AG10803 (cell line): ENCODE data around the gene DDX54.
A peak's percentile ranks its signal among the peaks of the same experiment; 100 is the strongest.

Source experiments
- DNase-seq: peaks from one replicate; pipeline ENCODE4 v3.0.0; 2010; ENCODE audit warnings: low read depth
- H3K4me3 ChIP-seq: 2 replicates; pipeline ENCODE4 v1.5.1; 2011; ENCODE audit warnings: mild to moderate bottlenecking, low read length, control low read depth
- TF ChIP-seq, protein P1 (sequence below): conservative IDR thresholded peaks from 2 replicates; pipeline ENCODE4 v1.5.1; 2011; ENCODE audit warnings: mild to moderate bottlenecking, low read length, control low read depth, inconsistent platforms

Gene DDX54

DNA sequence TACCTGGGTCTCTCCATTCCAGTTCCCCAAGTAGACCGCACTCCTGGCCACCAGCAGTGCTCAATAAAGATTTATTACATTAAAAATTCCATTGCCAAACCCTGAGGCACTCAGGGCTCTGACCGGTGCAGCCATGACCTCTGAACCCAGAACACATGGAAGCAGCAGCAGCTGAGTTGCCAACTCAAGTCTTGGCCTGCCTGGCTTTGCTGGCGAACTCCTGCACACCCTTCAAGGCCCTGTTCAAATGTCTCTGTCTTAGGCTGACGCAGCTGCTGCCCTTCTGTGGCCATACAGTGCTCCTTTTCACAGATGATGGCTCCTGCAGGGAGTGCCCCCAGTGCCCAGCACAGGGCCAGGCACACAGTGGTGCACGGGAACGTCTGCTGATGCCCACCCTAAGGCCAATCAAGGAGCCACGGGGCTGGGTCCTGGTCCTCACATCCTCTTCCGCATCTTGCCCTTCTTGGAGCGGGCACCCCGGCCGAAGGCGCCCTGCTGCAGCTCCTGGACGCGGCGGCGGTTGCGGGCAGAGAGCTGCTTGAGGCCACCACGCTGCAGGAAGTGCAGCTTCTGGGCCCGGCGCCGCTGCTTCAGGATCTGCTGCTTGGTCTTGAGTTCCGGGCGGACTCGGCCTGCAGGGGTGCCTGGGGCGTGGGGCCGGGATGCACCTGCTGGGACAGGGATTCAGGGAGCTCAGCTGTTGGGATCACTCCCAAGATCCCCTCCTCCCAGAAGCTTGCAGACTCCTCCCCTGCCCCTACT is 26.7 kb downstream of the DDX54 start:
- TF ChIP-seq, protein P1, sequence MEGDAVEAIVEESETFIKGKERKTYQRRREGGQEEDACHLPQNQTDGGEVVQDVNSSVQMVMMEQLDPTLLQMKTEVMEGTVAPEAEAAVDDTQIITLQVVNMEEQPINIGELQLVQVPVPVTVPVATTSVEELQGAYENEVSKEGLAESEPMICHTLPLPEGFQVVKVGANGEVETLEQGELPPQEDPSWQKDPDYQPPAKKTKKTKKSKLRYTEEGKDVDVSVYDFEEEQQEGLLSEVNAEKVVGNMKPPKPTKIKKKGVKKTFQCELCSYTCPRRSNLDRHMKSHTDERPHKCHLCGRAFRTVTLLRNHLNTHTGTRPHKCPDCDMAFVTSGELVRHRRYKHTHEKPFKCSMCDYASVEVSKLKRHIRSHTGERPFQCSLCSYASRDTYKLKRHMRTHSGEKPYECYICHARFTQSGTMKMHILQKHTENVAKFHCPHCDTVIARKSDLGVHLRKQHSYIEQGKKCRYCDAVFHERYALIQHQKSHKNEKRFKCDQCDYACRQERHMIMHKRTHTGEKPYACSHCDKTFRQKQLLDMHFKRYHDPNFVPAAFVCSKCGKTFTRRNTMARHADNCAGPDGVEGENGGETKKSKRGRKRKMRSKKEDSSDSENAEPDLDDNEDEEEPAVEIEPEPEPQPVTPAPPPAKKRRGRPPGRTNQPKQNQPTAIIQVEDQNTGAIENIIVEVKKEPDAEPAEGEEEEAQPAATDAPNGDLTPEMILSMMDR, result no peak
- H3K4me3 ChIP-seq, result no peak overlapping the region
- DNase-seq, result no peak

DNA sequence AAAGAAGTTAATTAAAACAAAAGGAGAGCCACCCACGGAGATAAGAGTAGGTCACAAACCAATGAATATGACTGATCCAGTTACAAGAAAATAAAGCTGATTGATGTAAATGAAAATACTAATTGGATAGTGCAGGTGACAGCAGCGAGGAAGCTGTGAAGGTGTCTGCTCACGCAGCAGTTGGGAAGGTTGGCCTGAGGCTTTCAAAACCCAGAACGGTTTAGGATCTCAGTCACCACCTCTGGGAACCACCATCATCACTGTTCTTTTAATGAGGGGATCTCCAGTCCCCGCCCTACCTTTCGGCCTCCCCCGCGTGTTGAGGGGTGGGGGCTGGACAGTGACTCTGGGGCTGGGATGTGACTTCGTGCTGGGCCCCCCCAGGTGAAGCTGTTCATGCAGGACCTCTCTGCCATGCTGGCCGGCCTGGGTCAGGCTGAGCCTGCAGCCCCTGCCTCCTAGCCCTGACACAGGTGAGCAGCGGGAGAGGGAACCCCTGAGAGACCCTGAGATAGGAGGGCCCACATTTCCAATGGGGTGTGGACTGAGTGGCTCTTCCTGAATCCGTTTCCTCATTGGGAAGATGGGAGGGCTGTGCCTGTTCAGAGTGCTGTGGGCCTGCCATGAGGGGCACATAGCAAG is 27.9 kb downstream of the DDX54 start:
- TF ChIP-seq, protein P1, result no peak
- no peak for DNase-seq
- no peak overlapping the region for H3K4me3 ChIP-seq

DNA sequence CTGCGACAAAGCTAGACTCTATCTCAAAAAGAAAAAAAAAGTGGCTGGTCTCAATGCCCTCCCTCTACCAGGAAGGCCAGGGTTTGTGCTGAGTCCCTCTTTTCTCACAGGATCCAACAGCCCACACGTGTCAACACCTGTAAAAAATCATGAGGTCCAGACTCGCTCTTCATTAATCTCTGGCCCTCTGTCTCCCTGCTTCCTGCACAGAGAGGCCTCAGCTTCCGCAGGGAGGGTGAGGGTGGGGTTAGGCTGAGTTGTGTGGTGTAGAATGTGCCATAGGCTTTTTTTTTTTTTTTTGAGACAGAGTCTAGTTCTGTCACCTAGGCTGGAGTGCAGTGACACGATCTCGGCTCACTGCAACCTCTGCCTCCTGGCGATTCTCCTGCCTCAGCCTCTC is 29.6 kb downstream of the DDX54 start:
- no peak overlapping the region for H3K4me3 ChIP-seq
- TF ChIP-seq, protein P1, result no peak
- DNase-seq, result no peak

DNA sequence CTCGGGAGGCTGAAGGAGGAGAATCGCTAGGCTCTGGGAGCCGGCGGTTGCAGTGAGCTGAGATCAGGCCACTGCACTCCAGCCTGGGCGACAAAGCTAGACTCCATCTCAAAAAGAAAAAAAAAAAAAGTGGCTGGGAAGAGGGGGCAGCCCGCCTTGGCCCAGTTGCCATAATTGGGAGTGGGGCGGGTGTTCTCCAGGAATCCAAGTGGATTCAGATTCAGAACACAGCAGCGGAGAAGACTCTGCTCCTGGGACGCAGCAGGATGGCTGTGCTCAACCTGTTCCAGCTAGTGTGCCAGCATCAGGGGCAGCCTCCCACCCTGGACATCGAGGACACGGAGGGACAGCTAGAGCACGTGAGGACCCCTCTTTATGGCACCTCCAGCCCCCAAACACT is 30.2 kb downstream of the DDX54 start:
- H3K4me3 ChIP-seq, result no peak overlapping the region
- TF ChIP-seq, protein P1, result no peak
- no peak for DNase-seq

DNA sequence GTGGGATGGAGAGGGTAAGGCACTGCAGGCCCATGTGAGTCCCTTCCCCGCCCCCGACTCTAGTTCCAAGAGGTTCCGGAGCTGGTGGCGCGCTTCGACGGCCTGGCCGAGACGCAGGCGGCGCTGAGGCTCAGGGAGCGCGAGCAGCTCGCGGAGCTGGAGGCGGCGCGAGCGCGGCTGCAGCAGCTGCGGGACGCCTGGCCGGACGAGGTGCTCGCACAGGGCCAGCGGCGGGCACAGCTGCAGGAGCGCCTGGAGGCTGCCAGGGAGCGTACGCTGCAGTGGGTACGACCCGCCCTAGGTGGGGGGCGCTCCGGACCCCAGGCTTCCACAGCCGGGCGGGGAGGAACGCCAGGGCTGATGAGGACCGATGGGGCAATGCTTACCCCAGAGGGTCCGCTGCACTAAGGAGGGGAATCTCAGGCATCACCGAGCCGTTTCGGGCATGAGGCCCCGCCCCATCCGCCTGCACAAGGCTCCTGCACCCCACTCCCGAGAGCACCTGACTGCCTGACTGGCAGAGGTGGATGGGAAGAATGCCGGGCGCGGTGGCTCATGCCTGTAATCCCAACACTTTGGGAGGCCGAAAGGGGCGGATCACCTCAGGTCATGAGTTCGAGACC is 30.8 kb downstream of the DDX54 start:
- TF ChIP-seq, protein P1, result no peak
- peak; percentile 20 for DNase-seq
- no peak overlapping the region for H3K4me3 ChIP-seq

DNA sequence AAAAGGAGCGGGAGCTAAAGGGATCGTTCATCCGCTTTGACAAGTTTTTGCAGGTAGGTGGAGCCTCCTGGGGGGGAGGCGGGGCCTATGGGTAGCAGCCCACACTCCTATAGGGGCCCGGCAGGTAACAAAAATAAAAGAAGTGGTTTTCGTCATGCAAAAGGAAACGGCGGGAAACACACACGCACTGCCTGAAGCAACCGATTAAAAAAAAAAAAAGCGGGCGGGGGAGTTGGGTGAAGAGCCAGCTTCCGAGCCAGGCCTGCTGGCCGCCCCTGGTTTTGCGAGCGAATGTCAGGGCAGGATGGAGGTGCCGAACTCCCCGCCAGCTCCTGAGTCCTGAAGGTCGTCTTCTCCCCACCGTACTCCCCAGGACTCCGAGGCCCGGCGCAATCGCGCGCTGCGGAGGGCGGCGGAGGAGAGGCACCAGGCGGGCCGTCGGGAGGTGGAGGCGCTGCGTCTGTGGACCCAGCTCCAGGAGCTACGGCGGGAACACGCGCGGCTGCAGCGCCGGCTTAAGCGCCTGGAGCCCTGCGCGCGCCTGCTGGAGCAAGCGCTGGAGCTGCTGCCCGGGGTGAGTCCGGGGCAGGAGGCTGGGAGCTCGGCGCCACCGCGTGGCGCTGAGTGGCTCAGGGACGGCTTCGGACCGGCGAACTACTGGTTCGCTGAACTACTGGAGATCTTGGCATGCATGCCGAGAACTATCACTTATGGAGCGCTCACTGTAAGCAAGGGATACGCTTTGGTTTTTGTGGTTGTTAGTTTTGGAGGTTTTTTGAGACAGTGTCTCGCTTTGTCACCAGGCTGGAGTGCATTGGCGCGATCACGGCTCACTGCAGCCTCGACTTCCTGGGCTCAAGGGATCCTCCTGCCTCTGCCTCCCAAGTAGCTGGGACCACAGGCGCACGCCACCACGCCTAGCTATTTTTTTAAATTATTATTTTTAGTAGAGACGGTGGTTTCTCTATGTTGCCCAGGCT is 32.2 kb downstream of the DDX54 start:
- TF ChIP-seq, protein P1, result peak; percentile 48
- peak overlapping the region; percentile 38 for H3K4me3 ChIP-seq
- peak; percentile 68 for DNase-seq
